DMS79 (cell line): ENCODE measurements around the gene RYR3.

Source experiments
- DNase-seq: peaks from one replicate; lab custom pipeline; 2025; lab: John Stamatoyannopoulos, UW

RYR3 gene

GRCh38 chr15:33320017-33320416 lies 9.2 kb downstream of the RYR3 start:
- DNase-seq, result no peak

GRCh38 chr15:33322091-33322490 lies 11.3 kb downstream of the RYR3 start:
- no peak for DNase-seq

GRCh38 chr15:33324609-33325008 lies 13.8 kb downstream of the RYR3 start:
- DNase-seq, result no peak

GRCh38 chr15:33326908-33327307 lies 16.1 kb downstream of the RYR3 start:
- no peak for DNase-seq

GRCh38 chr15:33328106-33328505 lies 17.3 kb downstream of the RYR3 start:
- no peak for DNase-seq

- DNase-seq, result no peak
Measured at GRCh38 chr15:33329457-33329856, 18.7 kb downstream of the RYR3 start.

GRCh38 chr15:33330931-33331330 lies 20.2 kb downstream of the RYR3 start:
- no peak for DNase-seq

- DNase-seq, result no peak
Measured at GRCh38 chr15:33341953-33342352, 31.2 kb downstream of the RYR3 start.

- DNase-seq, result no peak
Measured at GRCh38 chr15:33343275-33343674, 32.5 kb downstream of the RYR3 start.

GRCh38 chr15:33344111-33344510 lies 33.3 kb downstream of the RYR3 start:
- DNase-seq, result no peak

- DNase-seq, result no peak
Measured at GRCh38 chr15:33344530-33344929, 33.8 kb downstream of the RYR3 start.

- DNase-seq, result no peak
Measured at GRCh38 chr15:33354411-33354810, 43.6 kb downstream of the RYR3 start.

GRCh38 chr15:33357845-33358244 lies 47.1 kb downstream of the RYR3 start:
- DNase-seq, result no peak

GRCh38 chr15:33358306-33358705 lies 47.5 kb downstream of the RYR3 start:
- DNase-seq, result no peak

GRCh38 chr15:33360886-33361285 lies 50.1 kb downstream of the RYR3 start:
- no peak for DNase-seq

- no peak for DNase-seq
Measured at GRCh38 chr15:33369941-33370622, 59.3 kb downstream of the RYR3 start.

- no peak for DNase-seq
Measured at GRCh38 chr15:33370623-33371020, 59.9 kb downstream of the RYR3 start.

GRCh38 chr15:33371159-33371558 lies 60.4 kb downstream of the RYR3 start:
- DNase-seq, result no peak

- no peak for DNase-seq
Measured at GRCh38 chr15:33374226-33374914, 63.6 kb downstream of the RYR3 start.

- DNase-seq, result no peak
Measured at GRCh38 chr15:33375236-33375635, 64.5 kb downstream of the RYR3 start.

- no peak for DNase-seq
Measured at GRCh38 chr15:33377204-33377603, 66.4 kb downstream of the RYR3 start.

GRCh38 chr15:33378866-33379480 lies 68.2 kb downstream of the RYR3 start:
- no peak for DNase-seq

GRCh38 chr15:33380406-33380805 lies 69.6 kb downstream of the RYR3 start:
- DNase-seq, result no peak
